Keratinocyte (primary cell): Measurements from ENCODE around the gene AQP11. TPM values are rescaled to one million over a fixed set of nuclear protein-coding genes. Genes with fewer than 3 reads are reported as not detected.

ENCODE experiments used
- DNase-seq: peaks from one replicate; pipeline ENCODE4 v3.0.0-alpha.2; 2011; ENCODE audit warnings: low read depth, missing footprints, low spot score
- FAIRE-seq: peaks from 2 replicates; lab custom pipeline; 2011; peaks lifted over from hg19 to GRCh38; lab: Jason Lieb, UNC
- H2AFZ ChIP-seq: 2 replicates; pipeline ENCODE4 v1.6.0; 2012; ENCODE audit warnings: low read length, control low read depth, inconsistent platforms; ENCODE audit not compliant: control insufficient read depth
- H3K27ac ChIP-seq: 2 replicates; pipeline ENCODE4 v1.5.1; 2011; ENCODE audit warnings: low read length; ENCODE audit not compliant: control insufficient read depth, insufficient read depth
- H3K27me3 ChIP-seq: 3 replicates; pipeline ENCODE4 v1.6.0; 2011; ENCODE audit warnings: low read length; ENCODE audit not compliant: control insufficient read depth, insufficient read depth; ENCODE audit errors: extremely low read depth
- H3K36me3 ChIP-seq, 2 experiments: 2 replicates in 1 of 2; 3 replicates in 1 of 2; pipeline ENCODE4 v1.5.1; 2011; ENCODE audit warnings: low read length in 2 of 2, mild to moderate bottlenecking in 1 of 2; ENCODE audit not compliant: control insufficient read depth in 2 of 2, insufficient read depth in 2 of 2; ENCODE audit errors: extremely low read depth in 1 of 2
- H3K4me1 ChIP-seq: 3 replicates; pipeline ENCODE4 v1.5.1; 2011; ENCODE audit warnings: low read length; ENCODE audit not compliant: control insufficient read depth, insufficient read depth; ENCODE audit errors: extremely low read depth
- H3K4me2 ChIP-seq: 3 replicates; pipeline ENCODE4 v1.6.0; 2011; ENCODE audit warnings: low read depth, low read length; ENCODE audit not compliant: control insufficient read depth, insufficient read depth; ENCODE audit errors: extremely low read depth
- H3K4me3 ChIP-seq, 3 experiments: fragments of 200-600 bp in 1 of 3; sonication (generic) in 1 of 3; 2 replicates in 2 of 3; 3 replicates in 1 of 3; pipeline ENCODE4 v1.5.1; 2011 to 2016; ENCODE audit warnings: low read length in 3 of 3, mild to moderate bottlenecking in 3 of 3, control low read depth in 2 of 3, inconsistent platforms in 1 of 3, low read depth in 1 of 3, mixed read lengths in 1 of 3, mixed run types in 1 of 3, moderate library complexity in 1 of 3; ENCODE audit not compliant: control insufficient read depth in 2 of 3, insufficient read depth in 2 of 3; ENCODE audit errors: extremely low read depth in 1 of 3
- H3K79me2 ChIP-seq: 2 replicates; pipeline ENCODE4 v1.6.0; 2012; ENCODE audit warnings: low read length; ENCODE audit not compliant: control insufficient read depth, insufficient read depth
- H3K9ac ChIP-seq: 3 replicates; pipeline ENCODE4 v1.6.0; 2011; ENCODE audit warnings: low read length; ENCODE audit not compliant: control insufficient read depth, insufficient read depth; ENCODE audit errors: extremely low read depth
- H3K9me1 ChIP-seq: 3 replicates; pipeline ENCODE4 v1.6.0; 2011; ENCODE audit warnings: low read length; ENCODE audit not compliant: control insufficient read depth, insufficient read depth; ENCODE audit errors: extremely low read depth
- H3K9me3 ChIP-seq: 2 replicates; pipeline ENCODE4 v1.5.1; 2012; ENCODE audit warnings: low read depth, low read length; ENCODE audit not compliant: control insufficient read depth
- H4K20me1 ChIP-seq: 3 replicates; pipeline ENCODE4 v1.6.0; 2011; ENCODE audit warnings: low read length; ENCODE audit not compliant: control insufficient read depth, insufficient read depth; ENCODE audit errors: extremely low read depth
- CTCF ChIP-seq, 3 experiments: IDR thresholded peaks in 1 of 3; conservative IDR thresholded peaks in 1 of 3; optimal IDR thresholded peaks in 1 of 3; 2 replicates in 2 of 3; 3 replicates in 1 of 3; pipeline versions ENCODE3 to v1.5.1; 2011; ENCODE audit warnings: low read length in 3 of 3, mild to moderate bottlenecking in 3 of 3, moderate library complexity in 2 of 3, control low read depth in 1 of 3, inconsistent platforms in 1 of 3; ENCODE audit not compliant: insufficient read depth in 2 of 3; ENCODE audit errors: extremely low read depth in 1 of 3
- EZH2 ChIP-seq: IDR thresholded peaks from one replicate; pipeline ENCODE4 v1.6.1; 2012; ENCODE audit warnings: inconsistent platforms, mild to moderate bottlenecking, low read length, moderate library complexity
- dilution Hi-C: fragments of 300-500 bp; cut with MboI; formaldehyde crosslinking; loops from one replicate; pipeline ENCODE4 v1.7.0; 2020; ENCODE audit warnings: low sequenced_read_pairs; ENCODE audit not compliant: extremely low pct_ligation_motif_present
- polyA plus RNA-seq, 5 experiments: library from polyadenylated mRNA; depleted of rRNA in 3 of 5; stranded (reverse) in 3 of 5; stranded (forward) in 1 of 5; unstranded in 1 of 5; fragments of >200 nt; gene quantifications; 1 replicate in 1 of 5; 2 replicates in 3 of 5; 3 replicates in 1 of 5; pipeline versions ENCODE4 v1.2.1 to v1.2.3, GENCODE V29; 2011 to 2012; ENCODE audit warnings: missing spikeins in 2 of 5, low read depth in 1 of 5, low replicate concordance in 1 of 5

The AQP11 gene
- polyA plus RNA-seq, 1 donor (not counting 4 experiments of a cell fraction or from before 2014, with no cell fraction given): 0.16 TPM

- Histone ChIP-seq H3K79me2 (no peaks in the 10 kb centered on the region), H2AFZ (no peak overlapping the region), H3K27ac (no peak overlapping the region), H3K9ac (no peak overlapping the region), H3K4me1 (peaks cover 19% of the 10 kb centered on the region), H3K9me3 (peaks cover 2% of the 10 kb centered on the region), H3K27me3 (no peaks in the 10 kb centered on the region), H3K4me2 (no peak overlapping the region), H3K4me3 (no peak overlapping the region), H3K36me3 (no peaks in the 10 kb centered on the region), H3K9me1 (no peaks in the 10 kb centered on the region), H4K20me1 (no peaks in the 10 kb centered on the region)
- DNase-seq (no peak), FAIRE-seq (no peak)
- TF ChIP-seq EZH2 (no peak), CTCF (optimal IDR thresholded peaks at IDR 0.05 in 1 of 3, IDR thresholded peaks at IDR 0.05 in 1 of 3, conservative IDR thresholded peaks at IDR 0.05 in 1 of 3; ENCODE audit: extremely low read depth in 1 of 3, insufficient read depth in 2 of 3, low read length in 3 of 3) (peak in 1 of 3 experiments; percentile 58)
- dilution Hi-C loops: no loop called here
These were observed 32.2 kb upstream of the AQP11 start for GRCh38 chr11:77557553-77557952.

- H3K27me3 ChIP-seq: no peaks in the 10 kb centered on the region
- TF ChIP-seq EZH2 (no peak), CTCF (optimal IDR thresholded peaks at IDR 0.05 in 1 of 3, IDR thresholded peaks at IDR 0.05 in 1 of 3, conservative IDR thresholded peaks at IDR 0.05 in 1 of 3; ENCODE audit: extremely low read depth in 1 of 3, insufficient read depth in 2 of 3, low read length in 3 of 3) (no peak)
- no peaks in the 10 kb centered on the region for H3K9me1 ChIP-seq
- H3K4me3 ChIP-seq: no peak overlapping the region
- DNase-seq (no peak), FAIRE-seq (no peak)
- no peak overlapping the region for H3K27ac ChIP-seq
- peaks cover 2% of the 10 kb centered on the region for H3K9me3 ChIP-seq
- H3K4me1 ChIP-seq: peaks cover 19% of the 10 kb centered on the region
- H3K9ac ChIP-seq: no peak overlapping the region
- no peak overlapping the region for H3K4me2 ChIP-seq
- no peaks in the 10 kb centered on the region for H4K20me1 ChIP-seq
- H3K36me3 ChIP-seq: no peaks in the 10 kb centered on the region
- no peaks in the 10 kb centered on the region for H3K79me2 ChIP-seq
- H2AFZ ChIP-seq: no peak overlapping the region
- dilution Hi-C loops: no loop called here
These were observed 31.4 kb upstream of the AQP11 start for GRCh38 chr11:77558380-77558779.
